H1 (cell line): Measurements from ENCODE around the gene TANC1. TPM values are rescaled to one million over a fixed set of nuclear protein-coding genes. Genes with fewer than 3 reads are reported as not detected.

Source experiments
- CTCF ChIA-PET: fragments of 300-600 bp; sonication (Branson Sonifier 250); formaldehyde crosslinking; loops from one replicate; lab custom pipeline; 2021; ENCODE audit not compliant: partially characterized antibody; lab: Charles Lee
- POLR2A ChIA-PET: fragments of 300-600 bp; sonication (Branson Sonifier 250); formaldehyde crosslinking; loops from one replicate; lab custom pipeline; 2021; ENCODE audit warnings: inconsistent platforms; ENCODE audit not compliant: partially characterized antibody; lab: Charles Lee
- DNase-seq, 2 experiments: peaks; one replicate each; pipeline versions ENCODE4 v3.0.0 to v3.0.0-alpha.2; 2010 to 2022; ENCODE audit warnings: low spot score in 2 of 2, low read depth in 1 of 2, mixed read lengths in 1 of 2
- FAIRE-seq: peaks from 2 replicates; lab custom pipeline; 2011; peaks lifted over from hg19 to GRCh38; lab: Jason Lieb, UNC
- H2AFZ ChIP-seq: 2 replicates; pipeline ENCODE4 v1.8.1; 2012; ENCODE audit warnings: low read length, inconsistent platforms
- H2AK5ac ChIP-seq: 2 replicates; pipeline ENCODE4 v1.6.1; 2013; ENCODE audit warnings: low read depth, low read length
- H2BK120ac ChIP-seq: replicated peaks from 2 replicates; pipeline ENCODE3; 2013; ENCODE audit warnings: low read depth, low read length, inconsistent platforms
- H2BK12ac ChIP-seq: 2 replicates; pipeline ENCODE4 v1.6.1; 2013; ENCODE audit warnings: low read depth, low read length
- H2BK15ac ChIP-seq: 2 replicates; pipeline ENCODE4 v1.6.1; 2013; ENCODE audit warnings: low read length
- H2BK20ac ChIP-seq: 2 replicates; pipeline ENCODE4 v1.6.1; 2013; ENCODE audit warnings: low read length
- H2BK5ac ChIP-seq: 2 replicates; pipeline ENCODE4 v1.6.1; 2013; ENCODE audit warnings: low read depth, low read length
- H3K14ac ChIP-seq: 2 replicates; pipeline ENCODE4 v1.6.1; 2013; ENCODE audit warnings: inconsistent platforms; ENCODE audit not compliant: insufficient read length
- H3K18ac ChIP-seq: 2 replicates; pipeline ENCODE4 v1.6.1; 2013; ENCODE audit warnings: low read length; ENCODE audit errors: extremely low read depth
- H3K23ac ChIP-seq: 2 replicates; pipeline ENCODE4 v1.6.1; 2013; ENCODE audit warnings: inconsistent platforms; ENCODE audit not compliant: insufficient read length
- H3K23me2 ChIP-seq: 2 replicates; pipeline ENCODE4 v1.6.1; 2013; ENCODE audit warnings: low read depth, low read length
- H3K27ac ChIP-seq: 2 replicates; pipeline ENCODE4 v1.6.1; 2011; ENCODE audit warnings: low read depth, low read length, inconsistent platforms
- H3K27me3 ChIP-seq, 4 experiments: replicated peaks in 1 of 4; 1 replicate in 1 of 4; 2 replicates in 3 of 4; pipeline versions ENCODE4 v1.6.1 to v1.8.1; 2011 to 2013; ENCODE audit warnings: low read length in 3 of 4, mild to moderate bottlenecking in 3 of 4, inconsistent platforms in 2 of 4, mixed read lengths in 2 of 4, moderate library complexity in 1 of 4; ENCODE audit not compliant: control insufficient read depth in 3 of 4, insufficient read depth in 3 of 4; ENCODE audit errors: extremely low read depth in 1 of 4
- H3K36me3 ChIP-seq, 4 experiments: 2 replicates each; pipeline versions ENCODE4 v1.6.1 to v1.8.1; 2011 to 2013; ENCODE audit warnings: mild to moderate bottlenecking in 4 of 4, low read length in 3 of 4, moderate library complexity in 2 of 4, control low read depth in 1 of 4, inconsistent platforms in 1 of 4; ENCODE audit not compliant: insufficient read depth in 4 of 4, control insufficient read depth in 2 of 4
- H3K4ac ChIP-seq: replicated peaks from 2 replicates; pipeline ENCODE3; 2013; ENCODE audit warnings: low read length, low read depth, mixed read lengths, inconsistent platforms; ENCODE audit not compliant: insufficient read length
- H3K4me1 ChIP-seq, 4 experiments: replicated peaks in 1 of 4; 1 replicate in 1 of 4; 2 replicates in 3 of 4; pipeline versions ENCODE4 v1.6.1 to v1.8.1; 2011 to 2013; ENCODE audit warnings: low read length in 3 of 4, inconsistent platforms in 2 of 4, mixed read lengths in 1 of 4; ENCODE audit not compliant: insufficient read depth in 4 of 4, control insufficient read depth in 3 of 4
- H3K4me2 ChIP-seq, 2 experiments: 2 replicates each; pipeline versions ENCODE4 v1.6.1 to v1.8.1; 2011 to 2013; ENCODE audit warnings: low read depth in 2 of 2, low read length in 2 of 2, control low read depth in 1 of 2, inconsistent platforms in 1 of 2, mild to moderate bottlenecking in 1 of 2; ENCODE audit not compliant: insufficient read depth in 1 of 2
- H3K4me3 ChIP-seq, 4 experiments: fragments of 200-600, 300-600 bp in 1 of 4; sonication (generic), shearing (Covaris generic), sonication (Bioruptor Twin) in 1 of 4; 2 replicates each; pipeline versions ENCODE4 v1.5.1 to v1.8.1; 2011 to 2016; ENCODE audit warnings: low read length in 4 of 4, low read depth in 3 of 4, control low read depth in 2 of 4, inconsistent platforms in 2 of 4, mild to moderate bottlenecking in 2 of 4, mixed read lengths in 1 of 4, moderate library complexity in 1 of 4; ENCODE audit not compliant: insufficient read depth in 2 of 4; ENCODE audit errors: extremely low read depth in 1 of 4
- H3K56ac ChIP-seq: replicated peaks from 2 replicates; pipeline ENCODE3; 2013; ENCODE audit warnings: low read depth, mild to moderate bottlenecking, mixed read lengths, low read length, inconsistent platforms; ENCODE audit not compliant: insufficient read length
- H3K79me1 ChIP-seq: 2 replicates; pipeline ENCODE4 v1.6.1; 2013; ENCODE audit warnings: low read depth, low read length, control low read depth
- H3K79me2 ChIP-seq, 2 experiments: 2 replicates each; pipeline versions ENCODE4 v1.6.1 to v1.8.1; 2012 to 2013; ENCODE audit warnings: low read length in 2 of 2, mild to moderate bottlenecking in 2 of 2, inconsistent platforms in 1 of 2; ENCODE audit not compliant: insufficient read depth in 2 of 2, control insufficient read depth in 1 of 2
- H3K9ac ChIP-seq, 4 experiments: replicated peaks in 1 of 4; 1 replicate in 1 of 4; 2 replicates in 3 of 4; pipeline versions ENCODE4 v1.6.1 to v1.8.1; 2011 to 2013; ENCODE audit warnings: low read depth in 3 of 4, low read length in 3 of 4, control low read depth in 2 of 4, mild to moderate bottlenecking in 2 of 4, moderate library complexity in 2 of 4, inconsistent platforms in 1 of 4; ENCODE audit errors: extremely low read depth in 1 of 4
- H3K9me3 ChIP-seq, 2 experiments: 2 replicates each; pipeline versions ENCODE4 v1.6.1 to v1.8.1; 2012 to 2013; ENCODE audit warnings: mild to moderate bottlenecking in 2 of 2, moderate library complexity in 2 of 2, control low read depth in 1 of 2, inconsistent platforms in 1 of 2, low read depth in 1 of 2, low read length in 1 of 2, mixed read lengths in 1 of 2; ENCODE audit not compliant: insufficient read depth in 2 of 2
- H4K20me1 ChIP-seq, 2 experiments: replicated peaks in 1 of 2; 2 replicates each; pipeline versions ENCODE3 to v1.8.1; 2011 to 2013; ENCODE audit warnings: inconsistent platforms in 2 of 2, low read length in 2 of 2, mild to moderate bottlenecking in 1 of 2; ENCODE audit not compliant: insufficient read depth in 2 of 2, control insufficient read depth in 1 of 2
- H4K5ac ChIP-seq: 2 replicates; pipeline ENCODE4 v1.6.1; 2013; ENCODE audit warnings: low read length, low read depth, mixed read lengths, inconsistent platforms; ENCODE audit not compliant: insufficient read length
- H4K8ac ChIP-seq: 2 replicates; pipeline ENCODE4 v1.8.0; 2013; ENCODE audit warnings: mild to moderate bottlenecking, moderate library complexity, low read length, inconsistent platforms; ENCODE audit not compliant: insufficient read depth; ENCODE audit errors: extremely low read depth
- H4K91ac ChIP-seq: replicated peaks from 2 replicates; pipeline ENCODE3; 2013; ENCODE audit warnings: low read length, mixed read lengths, inconsistent platforms; ENCODE audit not compliant: insufficient read length
- HDAC6 ChIP-seq: IDR thresholded peaks from one replicate; pipeline ENCODE4 v1.7.1; 2012; ENCODE audit warnings: low read depth, mild to moderate bottlenecking, inconsistent platforms, low read length, moderate library complexity
- POLR2AphosphoS5 ChIP-seq: IDR thresholded peaks from 2 replicates; pipeline ENCODE4 v1.6.1; 2011; ENCODE audit warnings: low read depth, low read length
- WGBS, 2 experiments: shearing (Covaris generic) in 1 of 2; methylation state at CpG; one replicate each; pipeline versions ENCODE4 v1.1.6 to v1.1.7; 2013 to 2015; ENCODE audit warnings: low lambda C conversion rate in 2 of 2, mixed read lengths in 2 of 2, inconsistent platforms in 1 of 2, low coverage in 1 of 2, missing lambda C conversion rate in 1 of 2; ENCODE audit not compliant: insufficient replicate concordance in 2 of 2, insufficient coverage in 1 of 2, insufficient read length in 1 of 2; ENCODE audit errors: extremely low coverage in 1 of 2, missing lambda C conversion rate in 1 of 2; 5-methylcytosine and 5-hydroxymethylcytosine counted together
- polyA plus RNA-seq, 7 experiments: library from polyadenylated mRNA; depleted of rRNA in 3 of 7; stranded (reverse) in 5 of 7; unstranded in 2 of 7; fragments of >200 nt in 5 of 7; fragments of 200-250 nt in 2 of 7; gene quantifications; 1 replicate in 5 of 7; 2 replicates in 1 of 7; 4 replicates in 1 of 7; pipeline versions ENCODE4 v1.2.1 to v1.2.3, GENCODE V29; 2011 to 2013; ENCODE audit warnings: missing spikeins in 2 of 7, mixed read lengths in 2 of 7
- total RNA-seq: library from RNA; stranded (reverse); fragmentation: NEBNext Ultra II Directional; extraction: Animal tissue kit (Norgen Biotek cat#: 25700); gene quantifications from 2 replicates; pipeline ENCODE4 v1.2.1, GENCODE V29; 2021
- TF ChIP-seq, protein P1 (sequence below): IDR thresholded peaks from 2 replicates; pipeline ENCODE4 v1.6.1; 2012; ENCODE audit warnings: inconsistent platforms
- TF ChIP-seq, protein P2 (sequence below): IDR thresholded peaks from 2 replicates; pipeline ENCODE4 v1.6.1; 2012; ENCODE audit warnings: low read length, inconsistent platforms

TANC1 gene
- total and polyA plus RNA-seq, 2 of the 8 experiments (the other 6 are each of a cell fraction or from before 2014, with no cell fraction given): 4.1 to 7.6 TPM

DNA sequence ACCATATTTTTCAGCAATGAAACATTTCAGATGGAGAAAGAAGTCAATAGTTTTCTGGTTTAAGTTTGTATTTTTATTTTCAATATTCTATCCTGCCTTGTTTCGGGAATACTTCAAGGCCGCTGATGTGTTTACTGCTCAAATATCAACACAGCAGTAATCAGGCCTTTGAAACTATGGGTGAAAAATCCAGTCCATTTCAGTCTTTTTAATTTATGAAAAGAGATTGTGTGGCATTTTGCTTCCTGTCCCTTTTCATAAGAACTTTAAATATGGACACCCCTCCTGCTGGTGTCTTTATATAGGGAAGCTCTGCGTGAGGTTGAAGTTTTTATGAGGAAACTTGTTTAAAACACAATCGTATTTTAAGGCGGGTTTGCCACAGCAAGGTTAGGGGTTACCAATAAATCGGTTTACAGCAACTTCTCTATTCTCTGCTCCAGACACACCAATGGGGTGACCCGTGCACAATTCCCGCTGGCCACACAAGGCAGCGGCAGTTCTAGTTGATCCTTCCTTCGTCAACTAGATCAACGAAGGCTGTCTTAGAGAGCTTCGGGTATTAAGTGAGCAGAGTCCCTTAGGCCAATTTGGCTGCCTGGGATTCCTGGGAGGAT, 1.2 kb upstream of the TANC1 start:
- H4K91ac ChIP-seq: no peak overlapping the region
- no peak overlapping the region for H3K14ac ChIP-seq
- H3K9ac ChIP-seq: 0 out of 7 replicates have a peak overlapping the region, but pooled peaks of 1 of the 4 experiments have one; percentile 26
- no peak overlapping the region; the same call in 1 of the 2 replicates for H3K18ac ChIP-seq
- peaks cover 0 to 7% of the 10 kb centered on the region in 2 experiments for H4K20me1 ChIP-seq
- H2BK120ac ChIP-seq: no peak overlapping the region
- TF ChIP-seq, protein P1, sequence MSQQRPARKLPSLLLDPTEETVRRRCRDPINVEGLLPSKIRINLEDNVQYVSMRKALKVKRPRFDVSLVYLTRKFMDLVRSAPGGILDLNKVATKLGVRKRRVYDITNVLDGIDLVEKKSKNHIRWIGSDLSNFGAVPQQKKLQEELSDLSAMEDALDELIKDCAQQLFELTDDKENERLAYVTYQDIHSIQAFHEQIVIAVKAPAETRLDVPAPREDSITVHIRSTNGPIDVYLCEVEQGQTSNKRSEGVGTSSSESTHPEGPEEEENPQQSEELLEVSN: peak; percentile 21; the same call in 1 of the 2 replicates
- TF ChIP-seq POLR2AphosphoS5 (no peak), HDAC6 (no peak)
- TF ChIP-seq, protein P2, sequence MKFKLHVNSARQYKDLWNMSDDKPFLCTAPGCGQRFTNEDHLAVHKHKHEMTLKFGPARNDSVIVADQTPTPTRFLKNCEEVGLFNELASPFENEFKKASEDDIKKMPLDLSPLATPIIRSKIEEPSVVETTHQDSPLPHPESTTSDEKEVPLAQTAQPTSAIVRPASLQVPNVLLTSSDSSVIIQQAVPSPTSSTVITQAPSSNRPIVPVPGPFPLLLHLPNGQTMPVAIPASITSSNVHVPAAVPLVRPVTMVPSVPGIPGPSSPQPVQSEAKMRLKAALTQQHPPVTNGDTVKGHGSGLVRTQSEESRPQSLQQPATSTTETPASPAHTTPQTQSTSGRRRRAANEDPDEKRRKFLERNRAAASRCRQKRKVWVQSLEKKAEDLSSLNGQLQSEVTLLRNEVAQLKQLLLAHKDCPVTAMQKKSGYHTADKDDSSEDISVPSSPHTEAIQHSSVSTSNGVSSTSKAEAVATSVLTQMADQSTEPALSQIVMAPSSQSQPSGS: no peak
- TF ChIP-seq, all 59 proteins: peak for 1
- Histone ChIP-seq H3K27ac (no peak overlapping the region), H2AK5ac (no peak overlapping the region), H2BK12ac (no peak overlapping the region), H3K56ac (no peak overlapping the region), H3K4me1 (peaks cover 0 to 6% (median 2%) of the 10 kb centered on the region in 4 experiments; a peak in 5 of 7 replicates), H3K4me2 (peak overlapping the region; percentile 93 to 97), H3K23me2 (peaks cover 21% of the 10 kb centered on the region), H3K4me3 (peak overlapping the region; percentile 64 to 87 (median 69); a peak in 6 of 8 replicates), H2BK20ac (no peak overlapping the region), H3K79me1 (no peaks in the 10 kb centered on the region), H2BK15ac (no peak overlapping the region), H2BK5ac (no peak overlapping the region), H4K8ac (no peak overlapping the region; the same call in 1 of the 2 replicates), H4K5ac (no peak overlapping the region), H3K9me3 (no peaks in the 10 kb centered on the region), H3K27me3 (peaks cover 5 to 50% (median 31%) of the 10 kb centered on the region in 4 experiments), H3K23ac (no peak overlapping the region), H3K36me3 (no peaks in the 10 kb centered on the region), H3K79me2 (peaks cover 0 to 4% of the 10 kb centered on the region in 2 experiments; a peak in 1 of 4 replicates), H3K4ac (no peak overlapping the region), H2AFZ (peak overlapping the region; percentile 47; the same call in 1 of the 2 replicates)
- CTCF ChIA-PET: interaction anchor here (1.6 kb wide), 1 partner anchor 11 kb away, joined by 6 read pairs; no protein-coding TSS in a partner anchor
- POLR2A ChIA-PET: interaction anchor here (0.9 kb wide), 1 partner anchor 12 kb away, joined by 3 read pairs; no protein-coding TSS in a partner anchor
- WGBS, 2 experiments: 31% methylated on average over 12 of the region's 12 CpGs; no CpG with 5 or more reads in 1 of the 2 experiments
- FAIRE-seq (peak; percentile 24), DNase-seq (peak in 1 of 2 experiments; percentile 55)
